Sigmoid colon (tissue), 4 donors: ENCODE results near the gene CUX1.

Experiments used
- CTCF ChIP-seq, 4 experiments: fragments of 450-650 bp in 3 of 4; fragments of 200-600 bp in 1 of 4; IDR thresholded peaks; one replicate each; pipeline ENCODE4 v1.5.1; 2016 to 2019; ENCODE audit warnings: antibody characterized with exemption in 4 of 4, mild to moderate bottlenecking in 3 of 4, moderate library complexity in 2 of 4
- EP300 ChIP-seq, 4 donors: sonication (generic); formaldehyde crosslinking; IDR thresholded peaks; one replicate each; pipeline ENCODE4 v1.6.1; 2017; ENCODE audit warnings: antibody characterized with exemption in 4 of 4
- POLR2A ChIP-seq, 2 donors: fragments of 450-650 bp; IDR thresholded peaks; one replicate each; pipeline ENCODE4 v1.6.1; 2016; ENCODE audit warnings: antibody characterized with exemption in 2 of 2, mild to moderate bottlenecking in 2 of 2, moderate library complexity in 2 of 2
- POLR2AphosphoS5 ChIP-seq, 4 donors: sonication (generic); formaldehyde crosslinking; IDR thresholded peaks; one replicate each; pipeline ENCODE4 v1.6.1; 2017; ENCODE audit warnings: antibody characterized with exemption in 4 of 4

- TF ChIP-seq POLR2A (IDR thresholded peaks at IDR 0.05) (no peak), CTCF (IDR thresholded peaks at IDR 0.05) (no peak), POLR2AphosphoS5 (IDR thresholded peaks at IDR 0.05) (no peak), EP300 (IDR thresholded peaks at IDR 0.05) (no peak)
Measured at GRCh38 chr7:102304668-102305067, 487.2 kb downstream of the CUX1 start.
